GM19099 (cell line): ENCODE measurements around the gene IFT57.

ENCODE experiments used
- POLR2A ChIP-seq: IDR thresholded peaks from 3 replicates; pipeline ENCODE4 v1.6.1; 2011; ENCODE audit warnings: low read depth; ENCODE audit not compliant: insufficient read length; ENCODE audit errors: extremely low read depth

IFT57 gene

GRCh38 chr3:108183971-108184370 lies 38.3 kb downstream of the IFT57 start:
- no peak for TF ChIP-seq POLR2A

DNA sequence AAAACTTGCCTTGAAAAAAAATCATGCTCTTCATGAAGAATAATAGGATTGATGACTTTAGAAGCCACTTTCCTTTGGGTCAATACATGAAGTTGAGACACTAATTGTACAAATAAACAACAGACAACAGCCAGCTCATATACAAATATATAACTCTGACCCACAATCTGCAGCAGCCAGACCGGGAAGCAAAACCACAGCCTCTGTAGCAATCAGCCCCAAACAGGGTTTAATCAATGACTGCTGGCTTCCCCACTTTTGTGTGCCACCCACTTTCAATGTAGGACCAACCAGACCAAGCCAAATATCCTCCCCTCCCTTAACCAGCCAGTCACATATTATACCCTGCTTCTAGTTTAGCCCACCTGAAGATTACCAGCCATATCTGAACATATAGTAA lies 39.0 kb downstream of the IFT57 start:
- TF ChIP-seq POLR2A, result no peak

GRCh38 chr3:108182339-108182738 lies 39.9 kb downstream of the IFT57 start:
- no peak for TF ChIP-seq POLR2A

DNA sequence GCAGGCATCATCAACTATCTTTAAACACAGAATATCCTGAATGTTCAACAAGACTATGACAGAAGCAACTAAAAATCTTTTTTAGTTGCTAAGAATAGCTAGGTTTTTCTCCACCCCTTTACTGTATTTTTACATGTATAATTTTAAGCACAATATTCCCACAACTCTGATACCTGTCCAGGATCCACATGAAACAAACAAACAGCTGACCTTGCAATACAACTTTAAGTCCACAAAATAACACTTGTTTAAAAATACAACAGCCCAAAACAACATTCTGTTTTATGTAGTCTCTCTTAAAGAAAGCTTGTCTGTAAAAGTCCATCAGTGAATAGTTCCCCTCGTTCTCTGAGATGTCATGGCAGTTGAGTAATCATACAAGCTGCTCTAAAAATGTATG lies 41.1 kb downstream of the IFT57 start:
- no peak for TF ChIP-seq POLR2A

GRCh38 chr3:108180194-108180593 lies 42.0 kb downstream of the IFT57 start:
- no peak for TF ChIP-seq POLR2A

DNA sequence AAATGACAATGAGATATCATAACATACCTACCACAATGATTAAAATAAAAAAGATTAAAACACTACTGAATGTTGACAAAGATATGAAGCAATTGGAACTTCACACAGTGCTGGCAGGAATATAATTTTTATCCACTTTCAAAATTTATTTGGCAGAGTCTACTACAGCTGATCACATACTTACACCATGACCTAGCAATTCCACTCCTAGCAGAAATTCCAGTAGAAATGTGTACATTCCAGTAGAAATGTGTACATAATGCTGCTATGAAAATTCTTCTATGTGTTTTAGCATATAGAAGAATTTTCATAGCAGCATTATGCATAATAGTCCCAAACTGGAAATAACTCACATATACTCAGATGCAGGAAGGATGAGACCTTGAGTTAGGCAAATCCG lies 43.5 kb downstream of the IFT57 start:
- no peak for TF ChIP-seq POLR2A

DNA sequence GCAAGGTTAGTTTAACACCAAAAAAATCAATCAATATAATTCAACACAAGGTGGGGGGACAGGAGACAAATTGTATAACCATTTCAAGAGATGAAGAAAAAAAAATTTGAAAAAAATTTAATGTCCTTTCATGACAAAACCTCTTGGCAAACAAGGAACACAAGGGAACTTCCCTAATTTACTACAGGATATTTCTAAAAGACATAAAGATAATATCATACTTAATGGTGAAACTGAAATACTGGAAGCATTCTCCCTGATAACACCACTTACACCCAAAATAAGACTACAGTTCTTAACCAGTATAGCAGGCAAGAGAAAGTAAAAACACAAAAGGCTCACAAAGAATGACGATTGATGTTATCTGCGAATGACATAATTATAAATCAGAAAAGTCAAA lies 44.7 kb downstream of the IFT57 start:
- TF ChIP-seq POLR2A, result no peak

- no peak for TF ChIP-seq POLR2A
Observed at GRCh38 chr3:108175352-108175751, 46.9 kb downstream of the IFT57 start.

DNA sequence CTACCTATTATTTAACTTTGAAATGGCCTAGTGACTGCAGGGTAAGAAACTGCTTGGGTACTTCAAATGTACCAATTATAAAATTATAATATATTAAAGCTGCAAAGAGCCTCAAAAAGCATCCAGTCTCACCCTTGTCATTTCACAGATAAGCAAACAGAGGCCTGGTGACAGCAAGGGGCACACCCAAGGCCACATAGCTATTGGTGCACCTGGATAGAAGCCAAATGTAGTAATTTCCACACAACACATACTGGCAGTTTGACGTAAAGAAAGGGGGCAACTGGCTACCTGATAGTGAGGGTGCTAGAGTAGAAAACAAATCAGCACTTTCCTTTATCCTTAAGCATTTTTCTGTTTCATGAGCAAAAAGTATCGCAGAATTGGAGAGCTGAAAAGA lies 51.1 kb downstream of the IFT57 start:
- no peak for TF ChIP-seq POLR2A

GRCh38 chr3:108164391-108164790 lies 57.8 kb downstream of the IFT57 start:
- no peak for TF ChIP-seq POLR2A

DNA sequence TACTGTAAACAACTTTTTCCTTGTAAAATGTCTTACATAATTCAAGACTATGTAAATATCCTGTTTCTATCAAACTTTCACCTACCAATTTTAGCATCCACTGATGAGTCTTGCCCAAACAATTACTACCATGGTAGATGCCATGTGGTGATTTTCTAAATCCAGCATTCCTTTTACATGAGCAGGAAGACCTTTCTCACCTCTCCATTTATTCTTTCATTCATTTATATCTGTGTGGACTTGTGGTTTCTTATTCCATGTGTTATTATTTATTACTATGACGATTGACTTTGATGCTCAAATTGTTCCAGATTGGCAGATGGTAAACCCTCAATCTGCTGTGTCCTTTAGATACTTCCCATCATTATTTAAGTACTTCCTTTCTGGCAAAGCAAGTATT lies 62.4 kb downstream of the IFT57 start:
- TF ChIP-seq POLR2A, result no peak

- no peak for TF ChIP-seq POLR2A
Observed at GRCh38 chr3:108159105-108159504, 63.1 kb downstream of the IFT57 start.

GRCh38 chr3:108158251-108158650 lies 64.0 kb downstream of the IFT57 start:
- no peak for TF ChIP-seq POLR2A

DNA sequence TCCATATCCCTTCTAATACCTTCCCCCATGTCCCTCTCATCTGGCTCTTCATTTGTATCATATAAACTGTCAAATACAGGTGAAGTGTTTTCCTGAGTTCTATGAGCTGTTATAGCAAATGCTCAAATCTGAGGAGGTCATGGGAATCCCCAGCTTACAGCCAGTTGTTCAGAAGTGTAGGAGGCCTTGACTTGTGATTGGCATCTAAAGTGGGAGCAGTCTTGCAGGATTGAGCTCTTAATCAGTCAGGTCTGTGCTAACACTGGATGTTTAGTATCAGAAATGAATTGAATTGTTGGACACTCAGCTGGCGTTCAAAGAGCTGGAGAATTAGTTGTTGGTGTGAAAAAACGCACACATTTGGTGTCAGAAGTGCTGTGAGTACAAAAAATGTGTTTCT lies 65.0 kb downstream of the IFT57 start:
- TF ChIP-seq POLR2A, result no peak

DNA sequence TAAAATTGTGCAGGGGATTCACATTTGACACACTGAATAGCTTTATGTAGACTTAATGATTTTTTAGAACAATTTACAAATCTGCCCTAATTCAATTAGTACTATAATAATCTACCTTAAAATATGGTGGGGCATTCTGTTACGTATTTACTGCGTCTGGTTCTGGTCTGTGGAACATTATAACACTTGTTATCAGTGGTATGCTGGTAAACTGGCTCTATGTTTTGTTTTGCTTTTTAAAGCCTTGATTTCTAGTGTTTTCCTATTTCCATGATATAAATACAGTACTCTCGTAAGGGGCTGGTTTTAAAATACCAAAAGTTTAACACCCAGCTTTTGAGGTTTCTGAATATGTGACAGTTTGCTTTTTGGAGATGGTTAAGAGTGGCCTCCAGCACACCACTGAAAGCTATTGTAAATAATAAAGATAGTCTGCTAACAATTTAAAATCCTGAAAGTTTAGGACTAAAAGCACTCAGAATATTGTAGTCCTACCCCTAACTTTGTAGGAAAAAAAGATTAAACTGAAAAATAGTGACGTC lies 65.8 kb downstream of the IFT57 start:
- TF ChIP-seq POLR2A, result no peak

GRCh38 chr3:108153451-108153981 lies 68.7 kb downstream of the IFT57 start:
- TF ChIP-seq POLR2A, result no peak

DNA sequence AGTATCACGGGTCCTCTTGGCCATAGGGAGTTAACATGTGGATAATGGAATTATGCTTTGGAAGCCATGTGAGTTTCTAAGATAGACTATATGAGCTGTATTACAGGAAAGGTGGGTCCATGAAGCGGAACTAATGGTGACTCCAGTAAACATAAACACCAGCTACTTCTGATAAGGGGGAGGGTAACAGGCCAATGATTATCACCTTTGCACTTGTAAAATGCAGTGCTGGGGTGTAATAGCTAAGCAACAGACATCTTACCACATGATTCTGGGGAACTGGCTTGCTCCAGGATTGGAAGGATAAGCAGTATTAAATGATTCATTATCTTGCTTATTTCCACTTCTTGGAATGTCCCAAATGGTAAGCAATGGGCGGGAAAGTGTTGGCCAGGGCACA lies 70.0 kb downstream of the IFT57 start:
- TF ChIP-seq POLR2A, result no peak
